H1 (cell line): ENCODE results near the gene PTPRD. TPM values are rescaled to one million over a fixed set of nuclear protein-coding genes. Genes with fewer than 3 reads are reported as not detected.

Experiments used
- polyA plus RNA-seq, 7 experiments: library from polyadenylated mRNA; depleted of rRNA in 3 of 7; stranded (reverse) in 5 of 7; unstranded in 2 of 7; fragments of >200 nt in 5 of 7; fragments of 200-250 nt in 2 of 7; gene quantifications; 1 replicate in 5 of 7; 2 replicates in 1 of 7; 4 replicates in 1 of 7; pipeline versions ENCODE4 v1.2.1 to v1.2.3, GENCODE V29; 2011 to 2013; ENCODE audit warnings: missing spikeins in 2 of 7, mixed read lengths in 2 of 7
- total RNA-seq: library from RNA; stranded (reverse); fragmentation: NEBNext Ultra II Directional; extraction: Animal tissue kit (Norgen Biotek cat#: 25700); gene quantifications from 2 replicates; pipeline ENCODE4 v1.2.1, GENCODE V29; 2021
- TF ChIP-seq, protein P1 (sequence below): fragments of 300-600 bp; sonication (generic); IDR thresholded peaks from 2 replicates; pipeline ENCODE4 v1.7.1; 2012; ENCODE audit warnings: low read length, moderate library complexity, mild to moderate bottlenecking, inconsistent platforms; ENCODE audit not compliant: insufficient replicate concordance

The PTPRD gene
- total and polyA plus RNA-seq, 2 of the 8 experiments (the other 6 are each of a cell fraction or from before 2014, with no cell fraction given), result 17.2 to 77.0 TPM

GRCh38 chr9:10366171-10366779, 246.5 kb downstream of the PTPRD start (continued):
- TF ChIP-seq, protein P1, sequence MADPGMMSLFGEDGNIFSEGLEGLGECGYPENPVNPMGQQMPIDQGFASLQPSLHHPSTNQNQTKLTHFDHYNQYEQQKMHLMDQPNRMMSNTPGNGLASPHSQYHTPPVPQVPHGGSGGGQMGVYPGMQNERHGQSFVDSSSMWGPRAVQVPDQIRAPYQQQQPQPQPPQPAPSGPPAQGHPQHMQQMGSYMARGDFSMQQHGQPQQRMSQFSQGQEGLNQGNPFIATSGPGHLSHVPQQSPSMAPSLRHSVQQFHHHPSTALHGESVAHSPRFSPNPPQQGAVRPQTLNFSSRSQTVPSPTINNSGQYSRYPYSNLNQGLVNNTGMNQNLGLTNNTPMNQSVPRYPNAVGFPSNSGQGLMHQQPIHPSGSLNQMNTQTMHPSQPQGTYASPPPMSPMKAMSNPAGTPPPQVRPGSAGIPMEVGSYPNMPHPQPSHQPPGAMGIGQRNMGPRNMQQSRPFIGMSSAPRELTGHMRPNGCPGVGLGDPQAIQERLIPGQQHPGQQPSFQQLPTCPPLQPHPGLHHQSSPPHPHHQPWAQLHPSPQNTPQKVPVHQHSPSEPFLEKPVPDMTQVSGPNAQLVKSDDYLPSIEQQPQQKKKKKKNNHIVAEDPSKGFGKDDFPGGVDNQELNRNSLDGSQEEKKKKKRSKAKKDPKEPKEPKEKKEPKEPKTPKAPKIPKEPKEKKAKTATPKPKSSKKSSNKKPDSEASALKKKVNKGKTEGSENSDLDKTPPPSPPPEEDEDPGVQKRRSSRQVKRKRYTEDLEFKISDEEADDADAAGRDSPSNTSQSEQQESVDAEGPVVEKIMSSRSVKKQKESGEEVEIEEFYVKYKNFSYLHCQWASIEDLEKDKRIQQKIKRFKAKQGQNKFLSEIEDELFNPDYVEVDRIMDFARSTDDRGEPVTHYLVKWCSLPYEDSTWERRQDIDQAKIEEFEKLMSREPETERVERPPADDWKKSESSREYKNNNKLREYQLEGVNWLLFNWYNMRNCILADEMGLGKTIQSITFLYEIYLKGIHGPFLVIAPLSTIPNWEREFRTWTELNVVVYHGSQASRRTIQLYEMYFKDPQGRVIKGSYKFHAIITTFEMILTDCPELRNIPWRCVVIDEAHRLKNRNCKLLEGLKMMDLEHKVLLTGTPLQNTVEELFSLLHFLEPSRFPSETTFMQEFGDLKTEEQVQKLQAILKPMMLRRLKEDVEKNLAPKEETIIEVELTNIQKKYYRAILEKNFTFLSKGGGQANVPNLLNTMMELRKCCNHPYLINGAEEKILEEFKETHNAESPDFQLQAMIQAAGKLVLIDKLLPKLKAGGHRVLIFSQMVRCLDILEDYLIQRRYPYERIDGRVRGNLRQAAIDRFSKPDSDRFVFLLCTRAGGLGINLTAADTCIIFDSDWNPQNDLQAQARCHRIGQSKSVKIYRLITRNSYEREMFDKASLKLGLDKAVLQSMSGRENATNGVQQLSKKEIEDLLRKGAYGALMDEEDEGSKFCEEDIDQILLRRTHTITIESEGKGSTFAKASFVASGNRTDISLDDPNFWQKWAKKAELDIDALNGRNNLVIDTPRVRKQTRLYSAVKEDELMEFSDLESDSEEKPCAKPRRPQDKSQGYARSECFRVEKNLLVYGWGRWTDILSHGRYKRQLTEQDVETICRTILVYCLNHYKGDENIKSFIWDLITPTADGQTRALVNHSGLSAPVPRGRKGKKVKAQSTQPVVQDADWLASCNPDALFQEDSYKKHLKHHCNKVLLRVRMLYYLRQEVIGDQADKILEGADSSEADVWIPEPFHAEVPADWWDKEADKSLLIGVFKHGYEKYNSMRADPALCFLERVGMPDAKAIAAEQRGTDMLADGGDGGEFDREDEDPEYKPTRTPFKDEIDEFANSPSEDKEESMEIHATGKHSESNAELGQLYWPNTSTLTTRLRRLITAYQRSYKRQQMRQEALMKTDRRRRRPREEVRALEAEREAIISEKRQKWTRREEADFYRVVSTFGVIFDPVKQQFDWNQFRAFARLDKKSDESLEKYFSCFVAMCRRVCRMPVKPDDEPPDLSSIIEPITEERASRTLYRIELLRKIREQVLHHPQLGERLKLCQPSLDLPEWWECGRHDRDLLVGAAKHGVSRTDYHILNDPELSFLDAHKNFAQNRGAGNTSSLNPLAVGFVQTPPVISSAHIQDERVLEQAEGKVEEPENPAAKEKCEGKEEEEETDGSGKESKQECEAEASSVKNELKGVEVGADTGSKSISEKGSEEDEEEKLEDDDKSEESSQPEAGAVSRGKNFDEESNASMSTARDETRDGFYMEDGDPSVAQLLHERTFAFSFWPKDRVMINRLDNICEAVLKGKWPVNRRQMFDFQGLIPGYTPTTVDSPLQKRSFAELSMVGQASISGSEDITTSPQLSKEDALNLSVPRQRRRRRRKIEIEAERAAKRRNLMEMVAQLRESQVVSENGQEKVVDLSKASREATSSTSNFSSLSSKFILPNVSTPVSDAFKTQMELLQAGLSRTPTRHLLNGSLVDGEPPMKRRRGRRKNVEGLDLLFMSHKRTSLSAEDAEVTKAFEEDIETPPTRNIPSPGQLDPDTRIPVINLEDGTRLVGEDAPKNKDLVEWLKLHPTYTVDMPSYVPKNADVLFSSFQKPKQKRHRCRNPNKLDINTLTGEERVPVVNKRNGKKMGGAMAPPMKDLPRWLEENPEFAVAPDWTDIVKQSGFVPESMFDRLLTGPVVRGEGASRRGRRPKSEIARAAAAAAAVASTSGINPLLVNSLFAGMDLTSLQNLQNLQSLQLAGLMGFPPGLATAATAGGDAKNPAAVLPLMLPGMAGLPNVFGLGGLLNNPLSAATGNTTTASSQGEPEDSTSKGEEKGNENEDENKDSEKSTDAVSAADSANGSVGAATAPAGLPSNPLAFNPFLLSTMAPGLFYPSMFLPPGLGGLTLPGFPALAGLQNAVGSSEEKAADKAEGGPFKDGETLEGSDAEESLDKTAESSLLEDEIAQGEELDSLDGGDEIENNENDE, result no peak
